Thyroid gland (tissue), 4 donors: ENCODE results near the gene ZNF2. TPM values are rescaled to one million over a fixed set of nuclear protein-coding genes. Genes with fewer than 3 reads are reported as not detected.

Experiments
- DNase-seq, 2 donors: peaks; one replicate each; pipeline ENCODE4 v3.0.0-alpha.2; 2019
- H3K27ac ChIP-seq, 3 donors: fragments of 200-600 bp; sonication (generic); 1 replicate in 2 of 3; 2 replicates in 1 of 3; pipeline ENCODE4 v1.5.1; 2016 to 2019; ENCODE audit warnings: mild to moderate bottlenecking in 1 of 3, moderate library complexity in 1 of 3
- H3K27me3 ChIP-seq: fragments of 200-600 bp; sonication (generic); one replicate; pipeline ENCODE4 v1.5.1; 2019
- H3K36me3 ChIP-seq, 2 donors: fragments of 200-600 bp; sonication (generic); one replicate each; pipeline ENCODE4 v1.5.1; 2016 to 2019
- H3K4me1 ChIP-seq, 2 donors: fragments of 200-600 bp; sonication (generic); one replicate each; pipeline ENCODE4 v1.5.1; 2017 to 2019
- H3K4me3 ChIP-seq, 3 donors: fragments of 200-600 bp; sonication (generic); replicated peaks in 1 of 3; 1 replicate in 2 of 3; 2 replicates in 1 of 3; pipeline ENCODE4 v1.5.1; 2016; ENCODE audit warnings: mild to moderate bottlenecking in 1 of 3
- H3K9me3 ChIP-seq: fragments of 200-600 bp; sonication (generic); one replicate; pipeline ENCODE4 v1.5.1; 2017
- CTCF ChIP-seq, 6 experiments: fragments of 200-600 bp in 3 of 6; fragments of 450-650 bp in 3 of 6; sonication (generic) in 3 of 6; IDR thresholded peaks; one replicate each; pipeline ENCODE4 v1.5.1; 2016 to 2019; ENCODE audit warnings: antibody characterized with exemption in 6 of 6, mild to moderate bottlenecking in 2 of 6, inconsistent platforms in 1 of 6, moderate library complexity in 1 of 6
- POLR2A ChIP-seq, 2 donors: fragments of 450-650 bp; IDR thresholded peaks; one replicate each; pipeline ENCODE4 v1.6.1; 2017; ENCODE audit warnings: antibody characterized with exemption in 2 of 2, mild to moderate bottlenecking in 2 of 2, moderate library complexity in 1 of 2
- WGBS, 2 donors: methylation state at CpG; one replicate each; pipeline ENCODE4 v1.1.5; 2017; 5-methylcytosine and 5-hydroxymethylcytosine counted together
- intact Hi-C: fragments of 100-400 bp; cut with DNase I; formaldehyde crosslinking; loops from one replicate; pipeline ENCODE4 v1.15.1; 2023
- total RNA-seq, 4 donors: library from RNA; depleted of rRNA; stranded (reverse); fragments of >200 nt; gene quantifications; one replicate each; pipeline ENCODE4 v1.2.3, GENCODE V29; 2016

Gene ZNF2
- total RNA-seq, 4 donors from 2014 or later = 5.0 to 7.5 (median 5.7) TPM

- intact Hi-C loops = no loop called here
- peaks cover 20 to 28% of the 10 kb centered on the region in 2 donors for H3K36me3 ChIP-seq
- peak overlapping the region in 2 of 3 donors; percentile 52 to 97 for H3K4me3 ChIP-seq
- H3K4me1 ChIP-seq = peaks cover 0 to 13% of the 10 kb centered on the region in 2 donors
- TF ChIP-seq CTCF (IDR thresholded peaks at IDR 0.05) (no peak), POLR2A (IDR thresholded peaks at IDR 0.05) (no peak)
- H3K27me3 ChIP-seq = no peaks in the 10 kb centered on the region
- H3K27ac ChIP-seq = no peak overlapping the region
- DNase-seq = no peak
- H3K9me3 ChIP-seq = no peaks in the 10 kb centered on the region
- 70% methylated on average over 6 of the region's 6 CpGs for WGBS, 2 donors
Measured at GRCh38 chr2:95208106-95208505, 42.5 kb downstream of the ZNF2 start.

GRCh38 chr2:95215018-95215612 is 49.5 kb downstream of the ZNF2 start:
- Histone ChIP-seq H3K36me3 (peaks cover 45 to 57% of the 10 kb centered on the region in 2 donors), H3K27ac (no peak overlapping the region), H3K9me3 (no peaks in the 10 kb centered on the region), H3K27me3 (no peaks in the 10 kb centered on the region), H3K4me1 (no peaks in the 10 kb centered on the region), H3K4me3 (no peak overlapping the region)
- DNase-seq = no peak
- WGBS, 2 donors = 98 to 100% methylated on average over 6 of the region's 6 CpGs
- intact Hi-C loops = no loop called here
- TF ChIP-seq CTCF (IDR thresholded peaks at IDR 0.05) (no peak), POLR2A (IDR thresholded peaks at IDR 0.05) (no peak)

DNA sequence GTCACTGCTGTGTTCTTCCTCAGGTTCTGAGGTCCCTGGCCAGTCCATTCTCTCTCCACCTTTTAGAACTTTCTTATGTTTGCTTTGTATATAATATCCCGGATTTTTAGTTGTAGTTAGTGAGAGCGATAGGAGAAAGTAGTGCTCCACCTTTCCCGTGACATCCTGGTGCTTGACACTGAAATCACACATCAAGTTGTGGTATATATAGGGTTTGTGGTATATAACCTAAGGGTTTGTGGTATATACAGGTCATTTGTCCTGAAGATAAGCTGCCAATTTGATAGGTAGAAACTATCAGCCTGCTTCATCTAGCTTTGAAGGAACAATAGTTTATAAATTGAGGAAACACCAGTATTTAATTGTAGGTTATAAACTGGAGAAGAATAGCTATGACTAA is 54.8 kb downstream of the ZNF2 start:
- no peaks in the 10 kb centered on the region for H3K9me3 ChIP-seq
- no peaks in the 10 kb centered on the region for H3K27me3 ChIP-seq
- 96 to 97% methylated on average over 3 of the region's 3 CpGs for WGBS, 2 donors
- peaks cover 2 to 6% of the 10 kb centered on the region in 2 donors for H3K36me3 ChIP-seq
- H3K4me1 ChIP-seq = no peaks in the 10 kb centered on the region
- H3K4me3 ChIP-seq = no peak overlapping the region
- no peak overlapping the region for H3K27ac ChIP-seq
- DNase-seq = no peak
- intact Hi-C loops = no loop called here
- TF ChIP-seq CTCF (IDR thresholded peaks at IDR 0.05) (no peak), POLR2A (IDR thresholded peaks at IDR 0.05) (no peak)

DNA sequence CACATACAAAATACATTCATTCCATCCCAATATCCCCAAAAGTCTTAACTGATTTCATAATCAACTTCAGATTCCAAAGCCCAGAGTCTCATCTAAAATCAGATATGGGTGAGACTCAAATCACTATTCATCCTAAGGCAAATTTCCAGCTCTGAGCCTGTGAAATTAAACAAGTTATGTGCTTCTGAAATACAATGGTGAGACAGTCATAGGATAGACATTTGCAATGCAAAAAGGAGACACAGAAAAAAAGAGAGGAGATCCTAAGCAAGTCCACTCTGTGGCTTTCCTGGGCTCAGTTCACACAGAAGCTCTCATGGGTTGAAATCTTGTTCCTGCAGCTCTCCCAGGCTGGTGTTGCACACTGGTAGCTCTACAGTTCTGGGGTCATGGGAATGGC is 60.0 kb downstream of the ZNF2 start:
- no peak for TF ChIP-seq CTCF (IDR thresholded peaks at IDR 0.05)
- TF ChIP-seq POLR2A (IDR thresholded peaks at IDR 0.05) = no peak
- no peaks in the 10 kb centered on the region for H3K9me3 ChIP-seq
- H3K27ac ChIP-seq = no peak overlapping the region
- H3K36me3 ChIP-seq = no peaks in the 10 kb centered on the region
- intact Hi-C loops = no loop called here
- H3K27me3 ChIP-seq = no peaks in the 10 kb centered on the region
- no peaks in the 10 kb centered on the region for H3K4me1 ChIP-seq
- no peak overlapping the region for H3K4me3 ChIP-seq
- DNase-seq = no peak

GRCh38 chr2:95231723-95232122 is 66.1 kb downstream of the ZNF2 start:
- Histone ChIP-seq H3K9me3 (no peaks in the 10 kb centered on the region), H3K36me3 (no peaks in the 10 kb centered on the region), H3K4me3 (no peak overlapping the region), H3K4me1 (peaks cover 10 to 30% of the 10 kb centered on the region in 2 donors), H3K27me3 (no peaks in the 10 kb centered on the region), H3K27ac (peak overlapping the region; percentile 54 to 67 (median 56))
- TF ChIP-seq CTCF (IDR thresholded peaks at IDR 0.05) (peak; percentile 56 to 96 (median 84)), POLR2A (IDR thresholded peaks at IDR 0.05) (no peak)
- peak; percentile 86 to 91 for DNase-seq
- WGBS, 2 donors = 53 to 57% methylated on average over 3 of the region's 3 CpGs
- intact Hi-C loops = loop anchor here (5.0 kb wide), 1 partner anchor 86 kb away; no protein-coding TSS in a partner anchor
